ENCODE measurements around the gene C3orf22. TPM values are rescaled to one million over a fixed set of nuclear protein-coding genes. Genes with fewer than 3 reads are reported as not detected.

Gene C3orf22
- total RNA-seq, 1 donor from 2014 or later, result 0.38 TPM

DNA sequence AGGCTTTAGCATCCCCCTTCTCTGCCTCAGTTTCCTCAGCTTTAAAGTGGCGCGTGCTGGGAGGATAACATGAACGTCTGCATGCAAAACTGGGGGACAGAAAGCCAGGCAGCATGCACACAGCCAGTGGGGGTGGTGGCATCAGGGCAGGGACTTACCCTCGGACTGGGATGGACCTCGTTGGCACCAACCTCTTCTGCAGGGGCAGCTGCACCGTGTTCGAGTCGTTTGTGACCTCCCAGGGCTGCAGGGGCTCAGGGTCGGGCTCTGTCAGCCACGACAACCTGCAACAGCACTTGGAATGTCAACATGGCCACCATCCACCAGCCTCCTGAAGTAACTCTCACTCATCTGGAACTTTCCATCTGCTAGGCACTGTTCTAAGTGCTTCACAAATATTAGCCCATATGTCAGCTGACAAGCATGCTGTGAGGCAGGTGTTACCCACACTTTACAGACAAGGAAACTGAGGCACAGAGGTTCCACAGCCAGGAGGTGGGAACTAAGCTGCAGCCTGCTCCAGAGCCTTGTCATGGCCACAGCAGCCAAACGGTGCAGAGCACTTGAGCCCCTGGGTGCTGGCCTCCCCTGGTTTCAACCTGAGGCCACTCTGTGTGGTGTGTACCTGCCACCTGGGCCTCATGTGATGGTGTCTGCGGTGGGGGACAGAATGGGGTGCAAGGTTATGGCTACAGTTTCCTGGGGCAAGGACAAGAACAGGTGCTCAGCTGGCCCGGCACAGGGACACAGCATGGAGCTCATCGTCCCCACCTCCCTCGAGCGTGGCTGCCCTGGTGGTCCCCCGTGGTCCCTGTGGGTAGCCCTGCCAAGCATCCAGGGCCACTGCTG lies 6.7 kb downstream of the C3orf22 start:
- H3K27me3 Mint-ChIP-seq (ENCODE audit: low read depth), result peaks cover 20% of the 10 kb centered on the region
- H3K27ac Mint-ChIP-seq, result no peak overlapping the region
- no peaks in the 10 kb centered on the region for H3K36me3 Mint-ChIP-seq
- DNase-seq (ENCODE audit: low spot score in 2 of 2, unreplicated experiment in 2 of 2), result peak; percentile 17 to 28
- H3K4me1 Mint-ChIP-seq, result no peaks in the 10 kb centered on the region
- no peak overlapping the region for H3K4me3 Mint-ChIP-seq
- no peaks in the 10 kb centered on the region for H3K9me3 Mint-ChIP-seq
- TF ChIP-seq, protein P1, sequence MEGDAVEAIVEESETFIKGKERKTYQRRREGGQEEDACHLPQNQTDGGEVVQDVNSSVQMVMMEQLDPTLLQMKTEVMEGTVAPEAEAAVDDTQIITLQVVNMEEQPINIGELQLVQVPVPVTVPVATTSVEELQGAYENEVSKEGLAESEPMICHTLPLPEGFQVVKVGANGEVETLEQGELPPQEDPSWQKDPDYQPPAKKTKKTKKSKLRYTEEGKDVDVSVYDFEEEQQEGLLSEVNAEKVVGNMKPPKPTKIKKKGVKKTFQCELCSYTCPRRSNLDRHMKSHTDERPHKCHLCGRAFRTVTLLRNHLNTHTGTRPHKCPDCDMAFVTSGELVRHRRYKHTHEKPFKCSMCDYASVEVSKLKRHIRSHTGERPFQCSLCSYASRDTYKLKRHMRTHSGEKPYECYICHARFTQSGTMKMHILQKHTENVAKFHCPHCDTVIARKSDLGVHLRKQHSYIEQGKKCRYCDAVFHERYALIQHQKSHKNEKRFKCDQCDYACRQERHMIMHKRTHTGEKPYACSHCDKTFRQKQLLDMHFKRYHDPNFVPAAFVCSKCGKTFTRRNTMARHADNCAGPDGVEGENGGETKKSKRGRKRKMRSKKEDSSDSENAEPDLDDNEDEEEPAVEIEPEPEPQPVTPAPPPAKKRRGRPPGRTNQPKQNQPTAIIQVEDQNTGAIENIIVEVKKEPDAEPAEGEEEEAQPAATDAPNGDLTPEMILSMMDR (IDR thresholded peaks at IDR 0.05; ENCODE audit: unreplicated experiment), result no peak

DNA sequence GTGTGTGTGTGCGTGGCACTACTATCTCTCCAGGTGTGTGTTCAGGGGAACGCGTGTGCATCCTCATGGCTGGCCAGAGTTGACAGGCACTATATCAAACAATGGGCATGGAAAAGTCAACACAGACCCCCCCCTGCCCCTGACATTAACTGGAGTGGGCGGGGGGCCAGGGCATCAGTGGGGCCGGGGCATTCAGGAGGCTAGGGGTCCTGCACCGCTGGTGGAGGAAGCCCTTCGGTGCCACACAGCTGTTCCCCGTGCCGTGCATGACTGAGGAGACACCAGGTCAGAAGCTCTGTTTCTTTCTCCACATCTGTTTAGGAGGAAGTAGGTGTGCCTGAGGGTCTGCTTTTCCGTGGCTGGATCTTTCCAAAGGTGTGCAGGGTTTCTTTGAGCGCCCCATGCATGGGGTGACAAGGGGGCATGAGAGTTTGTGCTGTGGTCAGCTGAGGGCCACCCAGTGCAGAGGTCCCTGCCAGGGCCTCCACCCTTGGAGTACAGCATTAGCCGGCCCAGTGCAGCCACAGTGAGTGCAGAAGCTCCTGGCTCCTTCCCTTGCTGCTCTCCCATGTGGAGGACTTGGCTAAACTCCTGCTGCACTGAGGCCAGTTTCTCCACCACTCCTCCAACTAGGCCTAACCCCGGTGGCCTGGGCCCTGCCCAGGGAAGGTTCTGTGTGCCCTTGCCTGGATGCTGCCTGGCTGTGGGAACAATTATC lies 7.5 kb downstream of the C3orf22 start:
- no peaks in the 10 kb centered on the region for H3K9me3 Mint-ChIP-seq
- H3K27me3 Mint-ChIP-seq (ENCODE audit: low read depth), result peaks cover 23% of the 10 kb centered on the region
- peak; percentile 10 to 32 for DNase-seq (ENCODE audit: low spot score in 2 of 2, unreplicated experiment in 2 of 2)
- no peaks in the 10 kb centered on the region for H3K4me1 Mint-ChIP-seq
- H3K36me3 Mint-ChIP-seq, result no peaks in the 10 kb centered on the region
- TF ChIP-seq, protein P1 (IDR thresholded peaks at IDR 0.05; ENCODE audit: unreplicated experiment), result no peak
- no peak overlapping the region for H3K4me3 Mint-ChIP-seq
- H3K27ac Mint-ChIP-seq, result no peak overlapping the region

DNA sequence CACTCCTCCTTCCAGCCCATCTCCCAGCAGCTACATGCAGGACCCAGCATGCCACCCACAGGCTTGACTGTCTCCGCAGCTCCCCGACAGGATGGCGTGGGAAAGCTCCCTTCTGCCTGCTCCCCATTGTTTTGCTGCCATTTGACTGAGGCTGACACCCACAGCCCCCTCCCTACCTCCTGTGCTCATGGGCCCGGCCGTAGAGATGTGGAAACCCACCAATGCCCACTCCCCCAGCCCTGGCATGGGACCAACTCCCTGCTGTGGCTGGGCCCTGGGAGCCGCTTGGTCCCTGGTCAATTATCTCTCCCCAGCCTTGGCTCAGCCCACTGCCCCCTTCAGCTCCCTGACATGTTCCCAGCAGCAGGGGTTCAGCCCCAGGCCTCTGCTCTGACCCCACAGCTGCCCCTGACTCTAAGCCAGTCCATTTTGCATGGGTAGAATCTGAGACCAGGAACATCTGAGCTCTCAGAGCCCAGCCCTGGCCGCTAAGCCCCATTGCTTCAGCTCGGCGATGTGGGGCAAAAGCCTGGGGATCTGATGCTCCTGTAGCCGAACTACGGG lies 8.2 kb downstream of the C3orf22 start:
- H3K27me3 Mint-ChIP-seq (ENCODE audit: low read depth), result peaks cover 24% of the 10 kb centered on the region
- H3K36me3 Mint-ChIP-seq, result no peaks in the 10 kb centered on the region
- H3K4me3 Mint-ChIP-seq, result no peak overlapping the region
- no peaks in the 10 kb centered on the region for H3K4me1 Mint-ChIP-seq
- no peak overlapping the region for H3K27ac Mint-ChIP-seq
- peak; percentile 14 to 24 for DNase-seq (ENCODE audit: low spot score in 2 of 2, unreplicated experiment in 2 of 2)
- no peaks in the 10 kb centered on the region for H3K9me3 Mint-ChIP-seq
- TF ChIP-seq, protein P1 (IDR thresholded peaks at IDR 0.05; ENCODE audit: unreplicated experiment), result no peak

DNA sequence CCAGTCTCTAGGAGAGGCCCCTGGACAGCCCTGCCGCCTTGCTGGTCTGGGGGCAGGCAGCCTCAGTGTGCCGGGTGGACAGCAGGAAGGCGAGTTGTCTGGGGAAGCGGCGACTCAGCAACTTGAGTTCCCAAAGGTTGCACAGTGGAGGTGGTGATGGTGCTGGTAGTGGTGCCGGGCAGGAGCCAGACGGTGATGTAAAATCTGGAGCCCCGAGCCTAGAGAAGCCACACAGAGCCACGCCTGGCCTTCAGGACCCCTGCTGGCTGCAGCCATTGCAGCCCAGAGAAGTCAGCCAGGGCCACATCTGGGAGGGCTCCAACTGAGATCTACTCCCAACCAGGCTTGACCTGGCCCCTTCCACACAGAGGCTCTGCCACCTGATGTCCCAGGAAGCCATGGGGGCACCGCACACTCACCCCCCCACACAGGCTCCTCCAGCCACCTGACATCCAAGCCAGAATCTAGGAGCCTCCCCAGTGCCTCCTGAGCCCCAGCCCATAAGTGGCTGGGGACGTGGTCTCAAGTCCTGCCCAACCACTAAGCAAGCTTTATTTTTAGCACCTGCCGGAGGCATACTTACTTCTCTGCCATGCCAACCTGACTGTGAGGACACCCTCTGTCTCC lies 8.8 kb downstream of the C3orf22 start:
- no peaks in the 10 kb centered on the region for H3K4me1 Mint-ChIP-seq
- H3K27ac Mint-ChIP-seq, result no peak overlapping the region
- no peak overlapping the region for H3K4me3 Mint-ChIP-seq
- peak; percentile 4 to 20 for DNase-seq (ENCODE audit: low spot score in 2 of 2, unreplicated experiment in 2 of 2)
- H3K9me3 Mint-ChIP-seq, result no peaks in the 10 kb centered on the region
- peaks cover 24% of the 10 kb centered on the region for H3K27me3 Mint-ChIP-seq (ENCODE audit: low read depth)
- no peaks in the 10 kb centered on the region for H3K36me3 Mint-ChIP-seq
- TF ChIP-seq, protein P1 (IDR thresholded peaks at IDR 0.05; ENCODE audit: unreplicated experiment), result no peak

DNA sequence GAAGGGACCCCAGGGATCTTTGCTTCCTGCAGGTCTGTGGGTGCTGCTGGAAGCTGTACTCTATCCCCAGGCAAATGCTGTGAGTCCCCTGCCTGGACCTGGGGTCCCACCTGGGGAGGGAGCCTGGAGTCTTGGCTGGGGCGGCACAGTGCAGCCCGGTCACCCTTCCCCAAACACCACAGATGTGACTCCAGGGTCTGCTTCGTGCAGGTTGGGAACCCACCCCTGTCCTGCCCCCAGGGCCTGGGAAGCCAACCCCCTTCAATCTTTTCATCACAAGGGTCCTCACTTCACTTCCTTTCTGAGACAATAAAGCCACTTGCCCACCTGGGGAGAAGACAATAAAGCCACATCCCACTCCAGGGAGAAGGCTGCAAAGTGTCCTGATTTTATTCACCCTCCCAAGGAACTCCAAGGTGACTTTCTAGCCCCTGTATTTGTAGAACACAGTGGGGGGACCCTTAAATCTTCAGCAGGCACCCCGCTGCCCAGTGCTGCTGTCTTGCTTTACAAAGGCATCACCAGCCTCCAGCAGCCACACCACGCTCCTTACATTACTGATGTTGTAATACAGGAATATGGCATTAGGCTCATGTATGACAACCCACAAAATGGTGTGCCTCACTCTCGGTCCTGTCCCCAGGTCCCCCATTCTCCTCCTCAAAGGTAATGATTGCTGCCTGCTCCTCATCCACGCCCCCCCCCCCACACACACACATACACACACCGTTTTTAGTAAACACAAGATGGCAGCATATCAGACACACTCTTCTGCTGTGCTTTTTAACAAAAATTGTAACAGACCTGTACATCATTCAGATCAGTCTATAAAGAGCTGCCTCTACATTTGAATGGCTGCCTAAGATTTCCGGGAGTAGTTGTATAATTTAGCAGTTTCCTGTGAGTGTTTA lies 9.9 kb downstream of the C3orf22 start:
- TF ChIP-seq, protein P1 (IDR thresholded peaks at IDR 0.05; ENCODE audit: unreplicated experiment), result no peak
- Mint-ChIP-seq H3K36me3 (no peaks in the 10 kb centered on the region), H3K27ac (no peak overlapping the region), H3K4me3 (no peak overlapping the region), H3K9me3 (no peaks in the 10 kb centered on the region), H3K27me3 (ENCODE audit: low read depth) (peaks cover 24% of the 10 kb centered on the region), H3K4me1 (no peaks in the 10 kb centered on the region)
- peak; percentile 8 to 28 for DNase-seq (ENCODE audit: low spot score in 2 of 2, unreplicated experiment in 2 of 2)
